ENCODE measurements around the gene PDE4C.
A peak's percentile ranks its signal among the peaks of the same experiment; 100 is the strongest.

Gene PDE4C

GRCh38 chr19:18253716-18254115, 27.5 kb upstream of the PDE4C start:
- DNase-seq (ENCODE audit: extremely low read depth, low read depth), result no peak
- no peak for TF ChIP-seq CTCF (IDR thresholded peaks at IDR 0.05; ENCODE audit: low read depth, low read length)

GRCh38 chr19:18253130-18253529, 26.9 kb upstream of the PDE4C start:
- TF ChIP-seq CTCF (IDR thresholded peaks at IDR 0.05; ENCODE audit: low read depth, low read length), result no peak
- DNase-seq (ENCODE audit: extremely low read depth, low read depth), result no peak

- DNase-seq (ENCODE audit: extremely low read depth, low read depth), result no peak
- TF ChIP-seq CTCF (IDR thresholded peaks at IDR 0.05; ENCODE audit: low read depth, low read length), result no peak
These were observed 26.1 kb upstream of the PDE4C start for GRCh38 chr19:18252370-18252717.

GRCh38 chr19:18251587-18252369, 25.5 kb upstream of the PDE4C start:
- peak; percentile 87 for TF ChIP-seq CTCF (IDR thresholded peaks at IDR 0.05; ENCODE audit: low read depth, low read length)
- peak; percentile 23 for DNase-seq (ENCODE audit: extremely low read depth, low read depth)

- DNase-seq (ENCODE audit: extremely low read depth, low read depth), result no peak
- TF ChIP-seq CTCF (IDR thresholded peaks at IDR 0.05; ENCODE audit: low read depth, low read length), result no peak
These were observed 23.6 kb upstream of the PDE4C start for GRCh38 chr19:18249834-18250233.

GRCh38 chr19:18245297-18245696, 19.1 kb upstream of the PDE4C start:
- DNase-seq (ENCODE audit: extremely low read depth, low read depth), result no peak
- no peak for TF ChIP-seq CTCF (IDR thresholded peaks at IDR 0.05; ENCODE audit: low read depth, low read length)

GRCh38 chr19:18239303-18239702, 13.1 kb upstream of the PDE4C start:
- DNase-seq (ENCODE audit: extremely low read depth, low read depth), result no peak
- no peak for TF ChIP-seq CTCF (IDR thresholded peaks at IDR 0.05; ENCODE audit: low read depth, low read length)

Data from AG09319 (cell line).